ENCODE results near the gene SMARCAL1. TPM values are rescaled to one million over a fixed set of nuclear protein-coding genes. Genes with fewer than 3 reads are reported as not detected.

SMARCAL1 gene
- total RNA-seq, 4 donors from 2014 or later, result 11.9 to 18.7 (median 14.8) TPM

DNA sequence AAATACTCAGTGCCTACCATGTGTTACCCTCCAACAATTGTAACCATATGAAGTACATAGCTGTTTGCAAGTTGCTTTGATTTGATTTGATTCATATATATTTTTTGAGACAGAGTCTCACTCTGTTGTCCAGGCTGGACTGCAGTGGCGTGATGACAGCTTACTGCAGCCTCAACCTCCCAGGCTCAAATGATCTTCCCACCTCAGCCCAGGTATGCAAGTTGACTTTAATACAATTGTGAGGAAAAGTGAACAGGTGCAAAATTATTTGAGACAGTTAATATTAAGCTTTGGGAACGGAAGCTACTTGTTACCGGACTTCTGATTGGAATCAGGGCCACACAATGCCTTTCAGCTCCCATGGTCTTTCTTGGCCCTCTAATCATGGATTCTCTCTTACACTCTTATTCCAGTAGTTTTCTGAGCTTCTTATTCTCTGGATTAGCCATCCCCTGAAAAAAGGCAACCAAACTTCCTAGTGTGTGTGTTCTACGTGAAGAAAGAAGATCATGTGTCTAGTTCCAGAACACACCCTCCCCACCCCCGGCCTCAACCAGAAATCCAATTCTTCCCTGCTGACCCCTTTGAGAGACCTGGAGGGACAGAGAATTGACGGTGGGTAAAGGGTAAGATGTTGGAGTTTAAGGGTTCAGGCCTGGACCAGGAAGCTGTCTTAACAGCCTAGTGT lies 85.2 kb downstream of the SMARCAL1 start:
- TF ChIP-seq, protein P1, sequence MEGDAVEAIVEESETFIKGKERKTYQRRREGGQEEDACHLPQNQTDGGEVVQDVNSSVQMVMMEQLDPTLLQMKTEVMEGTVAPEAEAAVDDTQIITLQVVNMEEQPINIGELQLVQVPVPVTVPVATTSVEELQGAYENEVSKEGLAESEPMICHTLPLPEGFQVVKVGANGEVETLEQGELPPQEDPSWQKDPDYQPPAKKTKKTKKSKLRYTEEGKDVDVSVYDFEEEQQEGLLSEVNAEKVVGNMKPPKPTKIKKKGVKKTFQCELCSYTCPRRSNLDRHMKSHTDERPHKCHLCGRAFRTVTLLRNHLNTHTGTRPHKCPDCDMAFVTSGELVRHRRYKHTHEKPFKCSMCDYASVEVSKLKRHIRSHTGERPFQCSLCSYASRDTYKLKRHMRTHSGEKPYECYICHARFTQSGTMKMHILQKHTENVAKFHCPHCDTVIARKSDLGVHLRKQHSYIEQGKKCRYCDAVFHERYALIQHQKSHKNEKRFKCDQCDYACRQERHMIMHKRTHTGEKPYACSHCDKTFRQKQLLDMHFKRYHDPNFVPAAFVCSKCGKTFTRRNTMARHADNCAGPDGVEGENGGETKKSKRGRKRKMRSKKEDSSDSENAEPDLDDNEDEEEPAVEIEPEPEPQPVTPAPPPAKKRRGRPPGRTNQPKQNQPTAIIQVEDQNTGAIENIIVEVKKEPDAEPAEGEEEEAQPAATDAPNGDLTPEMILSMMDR (IDR thresholded peaks at IDR 0.05), result no peak
- TF ChIP-seq POLR2A (IDR thresholded peaks at IDR 0.05), result no peak
- intact Hi-C loops (cut with DNase I; ENCODE audit: low total_unique reads), result no loop called here
- DNase-seq (ENCODE audit: low spot score in 2 of 2), result no peak
- no peak overlapping the region for H3K4me3 ChIP-seq (ENCODE audit: low read depth, poor library complexity, severe bottlenecking)
- WGBS, 2 donors, result 77 to 78% methylated on average over 6 of the region's 6 CpGs

DNA sequence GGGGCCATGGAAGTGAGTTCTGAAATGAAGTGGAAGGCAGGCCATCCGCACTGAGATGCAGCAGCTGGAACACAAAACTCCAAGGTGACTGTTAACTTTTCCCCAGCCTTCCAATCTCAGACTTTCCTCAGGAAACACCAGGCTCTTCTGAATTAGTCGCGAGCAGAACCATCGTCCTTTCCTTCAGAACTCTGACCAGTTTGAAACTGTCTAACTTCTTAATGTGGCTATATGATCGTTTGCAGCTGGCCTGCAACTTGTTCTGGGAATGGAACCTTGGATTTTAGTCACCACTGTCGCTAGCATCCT lies 85.7 kb downstream of the SMARCAL1 start:
- WGBS, 2 donors, result 30 to 45% methylated on average over 6 of the region's 6 CpGs
- no peak for TF ChIP-seq POLR2A (IDR thresholded peaks at IDR 0.05)
- TF ChIP-seq, protein P1 (IDR thresholded peaks at IDR 0.05), result no peak
- intact Hi-C loops (cut with DNase I; ENCODE audit: low total_unique reads), result no loop called here
- peak overlapping the region; percentile 86 for H3K4me3 ChIP-seq (ENCODE audit: low read depth, poor library complexity, severe bottlenecking)
- DNase-seq (ENCODE audit: low spot score in 2 of 2), result no peak

DNA sequence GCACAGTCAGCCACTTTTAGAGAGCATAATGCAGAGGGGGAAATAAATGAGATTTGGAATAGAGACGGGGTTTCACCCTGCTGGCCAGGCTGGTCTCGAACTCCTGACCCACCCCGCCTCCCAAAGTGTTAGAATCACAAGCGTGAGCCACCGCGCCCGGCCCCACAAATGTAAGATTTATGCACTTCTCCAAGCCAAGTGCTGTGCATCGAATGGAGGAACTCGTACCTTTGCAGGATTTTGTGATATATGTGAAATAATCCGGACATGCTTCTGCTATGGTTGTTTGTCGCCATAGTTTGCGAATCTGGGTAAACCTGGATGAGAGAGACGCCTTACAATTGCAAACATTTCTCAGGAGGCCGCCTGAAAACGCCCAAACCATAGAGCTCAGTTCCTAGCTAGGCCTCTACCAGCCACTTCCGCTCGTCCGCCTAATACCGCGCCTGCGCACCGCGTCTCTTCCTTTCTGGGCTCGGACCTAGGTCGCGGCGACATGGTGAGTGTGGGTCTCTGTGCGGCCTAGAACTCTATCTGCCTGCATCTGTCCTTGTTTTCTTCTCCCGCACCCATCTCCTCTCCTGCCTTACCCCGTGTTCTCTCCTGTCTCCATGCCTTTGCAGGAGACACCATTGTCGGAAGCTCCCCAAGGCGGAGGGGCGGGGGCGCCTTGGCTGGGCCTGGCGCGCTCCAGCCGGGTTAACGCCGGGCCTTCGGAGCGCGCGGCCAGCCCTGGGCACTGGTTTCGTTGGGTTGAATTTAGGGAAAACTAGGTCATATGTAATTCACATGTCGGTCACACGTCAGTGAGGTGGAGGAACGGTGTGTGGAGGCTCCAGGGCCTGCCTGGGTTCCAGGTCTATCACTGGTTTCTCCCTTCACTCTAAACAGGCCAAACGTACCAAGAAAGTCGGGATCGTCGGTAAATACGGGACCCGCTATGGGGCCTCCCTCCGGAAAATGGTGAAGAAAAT lies 86.4 kb downstream of the SMARCAL1 start, which contains the start of gene RPL37A:
TSS of gene RPL37A (plus strand) at position 466 of the 974 bp plus-strand sequence. CDS start at position 497, 31 bp downstream.
- TF ChIP-seq POLR2A (IDR thresholded peaks at IDR 0.05), result peak in 1 of 2 donors; percentile 84
- TF ChIP-seq, protein P1 (IDR thresholded peaks at IDR 0.05), result no peak
- 1% methylated on average over 52 to 54 of the region's 54 CpGs for WGBS, 2 donors
- H3K4me3 ChIP-seq (ENCODE audit: low read depth, poor library complexity, severe bottlenecking), result peak within 1 kb of the TSS; percentile 86
- intact Hi-C loops (cut with DNase I; ENCODE audit: low total_unique reads), result no loop called here
- peak; percentile 91 to 98 for DNase-seq (ENCODE audit: low spot score in 2 of 2)

DNA sequence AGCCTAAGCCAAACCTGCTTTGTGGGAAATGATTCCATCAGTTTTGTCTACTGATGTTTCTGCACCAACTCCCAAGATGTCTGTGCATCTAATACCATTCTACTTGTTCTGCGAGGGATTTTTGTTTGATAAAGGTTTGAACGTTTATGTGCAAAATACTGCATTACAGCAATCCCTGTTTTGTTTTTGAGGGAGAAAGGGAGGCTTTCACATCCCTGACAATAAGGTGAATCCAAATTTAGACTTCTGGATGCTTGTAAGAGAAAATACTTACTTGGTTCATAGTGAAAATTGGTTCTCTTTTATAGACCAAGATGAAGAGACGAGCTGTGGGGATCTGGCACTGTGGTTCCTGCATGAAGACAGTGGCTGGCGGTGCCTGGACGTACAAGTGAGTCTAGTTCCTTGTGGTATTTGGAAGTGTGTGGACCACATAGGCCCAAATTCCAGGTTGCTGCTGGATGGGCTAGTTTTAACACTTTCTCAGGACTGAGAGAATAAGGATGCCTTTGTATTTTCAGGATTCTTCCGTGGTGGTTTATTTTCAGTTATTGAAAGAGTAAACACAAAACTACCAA lies 87.4 kb downstream of the SMARCAL1 start:
- intact Hi-C loops (cut with DNase I; ENCODE audit: low total_unique reads), result no loop called here
- no peak for DNase-seq (ENCODE audit: low spot score in 2 of 2)
- 13 to 18% methylated on average over 6 of the region's 6 CpGs for WGBS, 2 donors
- H3K4me3 ChIP-seq (ENCODE audit: low read depth, poor library complexity, severe bottlenecking), result peak overlapping the region; percentile 86
- TF ChIP-seq, protein P1 (IDR thresholded peaks at IDR 0.05), result no peak
- TF ChIP-seq POLR2A (IDR thresholded peaks at IDR 0.05), result no peak

DNA sequence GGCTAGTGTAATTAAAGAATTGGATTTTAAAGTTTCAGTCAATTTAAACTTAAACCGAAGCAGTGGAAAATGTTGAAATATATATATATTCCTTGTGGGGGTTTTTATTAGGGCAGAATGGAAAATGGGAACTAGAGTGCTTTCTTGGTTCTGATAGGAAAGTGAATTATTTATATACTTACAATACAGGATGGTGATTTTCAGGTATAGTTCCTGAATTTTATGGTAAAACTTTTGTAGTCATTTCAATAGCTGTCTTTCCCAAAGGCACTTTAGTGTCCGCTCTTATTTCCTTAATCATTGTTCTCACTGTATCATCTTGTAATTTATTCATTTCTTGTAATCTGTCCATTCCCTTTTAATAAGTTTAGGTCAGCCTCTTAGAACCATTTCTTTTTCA lies 88.3 kb downstream of the SMARCAL1 start:
- no peak overlapping the region for H3K4me3 ChIP-seq (ENCODE audit: low read depth, poor library complexity, severe bottlenecking)
- TF ChIP-seq, protein P1 (IDR thresholded peaks at IDR 0.05), result no peak
- no peak for TF ChIP-seq POLR2A (IDR thresholded peaks at IDR 0.05)
- 92 to 94% methylated on average over 2 of the region's 2 CpGs for WGBS, 2 donors
- DNase-seq (ENCODE audit: low spot score in 2 of 2), result no peak
- intact Hi-C loops (cut with DNase I; ENCODE audit: low total_unique reads), result no loop called here
